A549 (cell line): ENCODE results near the gene PNLDC1. TPM values are rescaled to one million over a fixed set of nuclear protein-coding genes. Genes with fewer than 3 reads are reported as not detected.

Experiments
- ATAC-seq, 2 experiments: fragments of 200-7000 bp in 1 of 2; fragments of >200 bp in 1 of 2; cut with Nextera tagmentation in 1 of 2; cut with Tn5 transposase in 1 of 2; 3 replicates each; pipeline versions ENCODE4 v1.8.0 to v1.9.1; 2018 to 2020; ENCODE audit warnings: mild to moderate bottlenecking in 1 of 2, moderate library complexity in 1 of 2
- CTCF ChIA-PET: fragments of 300-600 bp; sonication (Branson Sonifier 250); formaldehyde crosslinking; extraction: SDS; loops from one replicate; lab custom pipeline; 2021; ENCODE audit warnings: antibody characterized with exemption, inconsistent platforms; lab: Yijun Ruan, JAX
- POLR2A ChIA-PET: fragments of 350-600 bp; formaldehyde crosslinking; extraction: SDS; loops from one replicate; lab custom pipeline; 2021; ENCODE audit warnings: antibody characterized with exemption, inconsistent platforms; lab: Yijun Ruan, JAX
- DNase-seq, 2 experiments: peaks; one replicate each; pipeline versions ENCODE4 v3.0.0 to v3.0.0-alpha.2; 2011 to 2016; ENCODE audit warnings: low read depth in 1 of 2, low spot score in 1 of 2
- FAIRE-seq: peaks from 2 replicates; lab custom pipeline; 2011; peaks lifted over from hg19 to GRCh38; lab: Jason Lieb, UNC
- H3K27ac ChIP-seq, 2 experiments: fragments of >200 bp; sonication (Bioruptor Twin); formaldehyde crosslinking; 3 replicates each; pipeline ENCODE4 v1.5.1; 2016 to 2017
- H3K4me1 ChIP-seq: fragments of >200 bp; sonication (Bioruptor Twin); formaldehyde crosslinking; 3 replicates; pipeline ENCODE4 v1.6.1; 2016
- H3K4me2 ChIP-seq: fragments of >200 bp; sonication (Bioruptor Twin); formaldehyde crosslinking; 3 replicates; pipeline ENCODE4 v1.6.1; 2016
- H3K4me3 ChIP-seq: fragments of >200 bp; sonication (Bioruptor Twin); formaldehyde crosslinking; 3 replicates; pipeline ENCODE4 v1.5.1; 2016
- H3K9me3 ChIP-seq: fragments of >200 bp; sonication (Bioruptor Twin); formaldehyde crosslinking; 3 replicates; pipeline ENCODE4 v1.6.1; 2016
- BHLHE40 ChIP-seq: IDR thresholded peaks from 2 replicates; pipeline ENCODE4 v1.6.1; 2012; ENCODE audit warnings: low read depth, low read length, inconsistent platforms
- CBX8 ChIP-seq: fragments of 200-600 bp; sonication (generic); IDR thresholded peaks from 2 replicates; pipeline ENCODE4 v1.6.1; 2016
- CEBPB ChIP-seq, 2 experiments: fragments of >200 bp in 1 of 2; sonication (Bioruptor Twin) in 1 of 2; formaldehyde crosslinking in 1 of 2; IDR thresholded peaks; 2 replicates each; pipeline ENCODE4 v1.6.1; 2012 to 2016
- CHD4 ChIP-seq: fragments of 200-600 bp; sonication (generic); IDR thresholded peaks from 2 replicates; pipeline ENCODE4 v1.6.1; 2016; ENCODE audit warnings: antibody characterized with exemption, mild to moderate bottlenecking, borderline replicate concordance
- EHF ChIP-seq: fragments of 250-450 bp; sonication (Bioruptor Pico); IDR thresholded peaks from 2 replicates; pipeline ENCODE4 v1.5.0; 2020; ENCODE audit warnings: mild to moderate bottlenecking
- HDAC2 ChIP-seq: fragments of 200-600 bp; sonication (generic); IDR thresholded peaks from 2 replicates; pipeline ENCODE4 v1.6.1; 2016
- HOXA7 ChIP-seq: fragments of 250-450 bp; sonication (Bioruptor Pico); IDR thresholded peaks from 2 replicates; pipeline ENCODE4 v1.5.0; 2020; ENCODE audit warnings: mild to moderate bottlenecking, moderate library complexity
- JUNB ChIP-seq: fragments of >200 bp; sonication (Bioruptor Twin); formaldehyde crosslinking; IDR thresholded peaks from 2 replicates; pipeline ENCODE4 v1.6.1; 2016
- NR3C1 ChIP-seq: fragments of >200 bp; sonication (Bioruptor Twin); formaldehyde crosslinking; IDR thresholded peaks from 3 replicates; pipeline ENCODE4 v1.6.1; 2017
- POLR2AphosphoS2 ChIP-seq: conservative IDR thresholded peaks from 2 replicates; pipeline ENCODE4 v1.6.1; 2012; ENCODE audit warnings: low read length, improper control_type of control experiment, inconsistent platforms
- RARB ChIP-seq: fragments of 250-450 bp; sonication (Bioruptor Pico); IDR thresholded peaks from 2 replicates; pipeline ENCODE4 v1.8.0; 2021; ENCODE audit warnings: mild to moderate bottlenecking, moderate library complexity
- TFCP2L1 ChIP-seq: fragments of 250-450 bp; sonication (Bioruptor Pico); IDR thresholded peaks from 2 replicates; pipeline ENCODE4 v1.5.0; 2021; ENCODE audit warnings: mild to moderate bottlenecking
- TP53 ChIP-seq: fragments of 250-450 bp; sonication (Bioruptor Pico); IDR thresholded peaks from 2 replicates; pipeline ENCODE4 v1.5.0; 2021; ENCODE audit warnings: mild to moderate bottlenecking, moderate library complexity
- ZNF302 ChIP-seq: fragments of 250-450 bp; sonication (Bioruptor Pico); IDR thresholded peaks from 2 replicates; pipeline ENCODE4 v1.9.0; 2021; ENCODE audit warnings: inconsistent platforms, mild to moderate bottlenecking, moderate library complexity
- WGBS: methylation state at CpG from one replicate; pipeline ENCODE4 v1.1.6; 2017; ENCODE audit errors: missing lambda C conversion rate; 5-methylcytosine and 5-hydroxymethylcytosine counted together
- polyA plus RNA-seq, 4 experiments: library from polyadenylated mRNA; depleted of rRNA in 3 of 4; stranded (reverse); fragments of >200 nt; fragmentation: RNase III in 1 of 4; extraction: RNeasy Plus Mini Kit Qiagen cat#74134 plus additional on column Dnase treatment in 1 of 4; gene quantifications; 2 replicates in 3 of 4; 3 replicates in 1 of 4; pipeline ENCODE4 v1.2.3, GENCODE V29; 2011 to 2017
- TF ChIP-seq, protein P1 (sequence below): fragments of 200-600 bp; sonication (generic); IDR thresholded peaks from 2 replicates; pipeline ENCODE4 v1.6.1; 2016; ENCODE audit warnings: antibody characterized with exemption, mild to moderate bottlenecking, moderate library complexity
- TF ChIP-seq, protein P2 (sequence below): IDR thresholded peaks from 2 replicates; pipeline ENCODE4 v1.6.1; 2012
- TF ChIP-seq, protein P3 (sequence below): fragments of >200 bp; sonication (Bioruptor Twin); formaldehyde crosslinking; IDR thresholded peaks from 2 replicates; pipeline ENCODE4 v1.6.1; 2016
- TF ChIP-seq, protein P4 (sequence below): IDR thresholded peaks from 2 replicates; pipeline ENCODE4 v1.6.1; 2012; ENCODE audit warnings: low read depth, borderline replicate concordance
- TF ChIP-seq, protein P5 (sequence below): fragments of >200 bp; sonication (Bioruptor Twin); formaldehyde crosslinking; IDR thresholded peaks from 3 replicates; pipeline ENCODE4 v1.5.1; 2016

The PNLDC1 gene
- polyA plus RNA-seq, 2 of the 4 experiments (the other 2 are of a cell fraction) = 0.09 to 0.13 TPM

DNA sequence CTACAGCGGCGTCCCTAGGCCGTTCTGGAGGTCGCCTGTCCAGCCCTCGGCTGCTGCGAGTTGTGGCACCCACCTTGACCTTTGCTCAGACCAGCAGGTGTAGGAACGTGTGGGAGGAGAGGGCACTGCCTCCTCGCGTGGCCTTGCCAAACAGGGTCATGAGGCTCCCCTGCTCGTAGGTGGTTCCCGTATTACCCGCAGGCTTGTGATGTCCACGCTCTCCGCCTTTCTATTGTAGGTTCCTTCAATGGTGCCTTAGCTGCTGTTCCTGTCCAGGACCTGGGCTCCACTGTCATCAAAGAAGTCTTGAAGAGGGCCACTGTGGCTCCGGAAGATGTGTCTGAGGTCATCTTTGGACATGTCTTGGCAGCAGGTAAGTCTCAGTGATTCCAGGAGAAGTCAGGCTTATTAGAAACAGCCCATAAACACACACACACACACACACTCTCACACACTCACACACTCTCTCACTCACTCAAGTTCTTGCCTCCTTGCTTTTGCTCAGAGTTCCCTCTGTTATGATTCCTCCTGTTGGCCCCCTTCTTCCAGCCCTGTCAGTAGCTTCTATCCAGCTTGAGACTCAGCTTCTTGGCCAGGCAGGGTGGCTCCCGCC lies 37.3 kb upstream of the PNLDC1 start:
- Histone ChIP-seq H3K4me2 (peak overlapping the region; percentile 87), H3K4me1 (peaks cover 14% of the 10 kb centered on the region), H3K4me3 (peak overlapping the region; percentile 68), H3K9me3 (no peaks in the 10 kb centered on the region), H3K27ac (peak overlapping the region; percentile 87 to 94; a peak in 5 of 6 replicates)
- ChIA-PET POLR2A (no interaction called here), CTCF (no interaction called here)
- DNase-seq = peak in 1 of 2 experiments; percentile 9
- TF ChIP-seq ZNF302 (CRISPR knock-in tag) (no peak), BHLHE40 (no peak), TP53 (CRISPR knock-in tag) (no peak), CEBPB (IDR thresholded peaks at IDR 0.05) (no peak), CBX8 (no peak), JUNB (no peak), HOXA7 (CRISPR knock-in tag) (no peak), TFCP2L1 (no peak), POLR2AphosphoS2 (no peak), EHF (CRISPR knock-in tag) (no peak)
- TF ChIP-seq, protein P1, sequence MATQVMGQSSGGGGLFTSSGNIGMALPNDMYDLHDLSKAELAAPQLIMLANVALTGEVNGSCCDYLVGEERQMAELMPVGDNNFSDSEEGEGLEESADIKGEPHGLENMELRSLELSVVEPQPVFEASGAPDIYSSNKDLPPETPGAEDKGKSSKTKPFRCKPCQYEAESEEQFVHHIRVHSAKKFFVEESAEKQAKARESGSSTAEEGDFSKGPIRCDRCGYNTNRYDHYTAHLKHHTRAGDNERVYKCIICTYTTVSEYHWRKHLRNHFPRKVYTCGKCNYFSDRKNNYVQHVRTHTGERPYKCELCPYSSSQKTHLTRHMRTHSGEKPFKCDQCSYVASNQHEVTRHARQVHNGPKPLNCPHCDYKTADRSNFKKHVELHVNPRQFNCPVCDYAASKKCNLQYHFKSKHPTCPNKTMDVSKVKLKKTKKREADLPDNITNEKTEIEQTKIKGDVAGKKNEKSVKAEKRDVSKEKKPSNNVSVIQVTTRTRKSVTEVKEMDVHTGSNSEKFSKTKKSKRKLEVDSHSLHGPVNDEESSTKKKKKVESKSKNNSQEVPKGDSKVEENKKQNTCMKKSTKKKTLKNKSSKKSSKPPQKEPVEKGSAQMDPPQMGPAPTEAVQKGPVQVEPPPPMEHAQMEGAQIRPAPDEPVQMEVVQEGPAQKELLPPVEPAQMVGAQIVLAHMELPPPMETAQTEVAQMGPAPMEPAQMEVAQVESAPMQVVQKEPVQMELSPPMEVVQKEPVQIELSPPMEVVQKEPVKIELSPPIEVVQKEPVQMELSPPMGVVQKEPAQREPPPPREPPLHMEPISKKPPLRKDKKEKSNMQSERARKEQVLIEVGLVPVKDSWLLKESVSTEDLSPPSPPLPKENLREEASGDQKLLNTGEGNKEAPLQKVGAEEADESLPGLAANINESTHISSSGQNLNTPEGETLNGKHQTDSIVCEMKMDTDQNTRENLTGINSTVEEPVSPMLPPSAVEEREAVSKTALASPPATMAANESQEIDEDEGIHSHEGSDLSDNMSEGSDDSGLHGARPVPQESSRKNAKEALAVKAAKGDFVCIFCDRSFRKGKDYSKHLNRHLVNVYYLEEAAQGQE = no peak
- TF ChIP-seq, protein P2, sequence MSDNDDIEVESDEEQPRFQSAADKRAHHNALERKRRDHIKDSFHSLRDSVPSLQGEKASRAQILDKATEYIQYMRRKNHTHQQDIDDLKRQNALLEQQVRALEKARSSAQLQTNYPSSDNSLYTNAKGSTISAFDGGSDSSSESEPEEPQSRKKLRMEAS = no peak
- TF ChIP-seq, protein P3, sequence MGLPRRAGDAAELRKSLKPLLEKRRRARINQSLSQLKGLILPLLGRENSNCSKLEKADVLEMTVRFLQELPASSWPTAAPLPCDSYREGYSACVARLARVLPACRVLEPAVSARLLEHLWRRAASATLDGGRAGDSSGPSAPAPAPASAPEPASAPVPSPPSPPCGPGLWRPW = no peak
- ATAC-seq = peak; percentile 9 to 16; a peak in 4 of 6 replicates
- FAIRE-seq = no peak
- WGBS = 8% methylated on average over 13 of the region's 16 CpGs

DNA sequence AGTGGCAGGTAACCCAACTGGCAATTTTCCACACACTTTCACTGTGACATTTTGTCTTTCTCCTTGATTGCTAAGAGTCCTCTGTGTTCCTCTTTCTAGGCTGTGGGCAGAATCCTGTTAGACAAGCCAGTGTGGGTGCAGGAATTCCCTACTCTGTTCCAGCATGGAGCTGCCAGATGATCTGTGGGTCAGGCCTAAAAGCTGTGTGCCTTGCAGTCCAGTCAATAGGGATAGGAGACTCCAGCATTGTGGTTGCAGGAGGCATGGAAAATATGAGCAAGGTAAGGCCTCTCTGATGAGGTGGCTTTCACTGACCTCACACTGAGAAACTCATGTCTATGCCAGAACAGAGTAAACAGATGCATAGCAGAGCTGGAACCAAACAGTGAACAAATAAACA lies 33.2 kb upstream of the PNLDC1 start:
- Histone ChIP-seq H3K4me2 (no peak overlapping the region), H3K27ac (no peak overlapping the region), H3K9me3 (no peaks in the 10 kb centered on the region), H3K4me3 (no peak overlapping the region), H3K4me1 (no peaks in the 10 kb centered on the region)
- DNase-seq (no peak), ATAC-seq (no peak), FAIRE-seq (no peak)
- ChIA-PET CTCF (no interaction called here), POLR2A (no interaction called here)
- TF ChIP-seq RARB (CRISPR knock-in tag) (no peak), HDAC2 (no peak), CHD4 (no peak), NR3C1 (no peak), JUNB (no peak)
- TF ChIP-seq, protein P4, sequence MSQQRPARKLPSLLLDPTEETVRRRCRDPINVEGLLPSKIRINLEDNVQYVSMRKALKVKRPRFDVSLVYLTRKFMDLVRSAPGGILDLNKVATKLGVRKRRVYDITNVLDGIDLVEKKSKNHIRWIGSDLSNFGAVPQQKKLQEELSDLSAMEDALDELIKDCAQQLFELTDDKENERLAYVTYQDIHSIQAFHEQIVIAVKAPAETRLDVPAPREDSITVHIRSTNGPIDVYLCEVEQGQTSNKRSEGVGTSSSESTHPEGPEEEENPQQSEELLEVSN = no peak
- TF ChIP-seq, protein P5, sequence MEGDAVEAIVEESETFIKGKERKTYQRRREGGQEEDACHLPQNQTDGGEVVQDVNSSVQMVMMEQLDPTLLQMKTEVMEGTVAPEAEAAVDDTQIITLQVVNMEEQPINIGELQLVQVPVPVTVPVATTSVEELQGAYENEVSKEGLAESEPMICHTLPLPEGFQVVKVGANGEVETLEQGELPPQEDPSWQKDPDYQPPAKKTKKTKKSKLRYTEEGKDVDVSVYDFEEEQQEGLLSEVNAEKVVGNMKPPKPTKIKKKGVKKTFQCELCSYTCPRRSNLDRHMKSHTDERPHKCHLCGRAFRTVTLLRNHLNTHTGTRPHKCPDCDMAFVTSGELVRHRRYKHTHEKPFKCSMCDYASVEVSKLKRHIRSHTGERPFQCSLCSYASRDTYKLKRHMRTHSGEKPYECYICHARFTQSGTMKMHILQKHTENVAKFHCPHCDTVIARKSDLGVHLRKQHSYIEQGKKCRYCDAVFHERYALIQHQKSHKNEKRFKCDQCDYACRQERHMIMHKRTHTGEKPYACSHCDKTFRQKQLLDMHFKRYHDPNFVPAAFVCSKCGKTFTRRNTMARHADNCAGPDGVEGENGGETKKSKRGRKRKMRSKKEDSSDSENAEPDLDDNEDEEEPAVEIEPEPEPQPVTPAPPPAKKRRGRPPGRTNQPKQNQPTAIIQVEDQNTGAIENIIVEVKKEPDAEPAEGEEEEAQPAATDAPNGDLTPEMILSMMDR = no peak
